CD14-positive monocyte (primary cell): ENCODE data around the gene FASN. TPM values are rescaled to one million over a fixed set of nuclear protein-coding genes. Genes with fewer than 3 reads are reported as not detected.

ENCODE experiments used
- DNase-seq, 3 donors: peaks; one replicate each; pipeline ENCODE4 v3.0.0-alpha.2; 2011 to 2022
- H2AFZ ChIP-seq: 2 replicates; pipeline ENCODE4 v1.6.0; 2012; ENCODE audit warnings: mild to moderate bottlenecking, low read depth, low read length, inconsistent platforms; ENCODE audit not compliant: insufficient read depth, poor library complexity, severe bottlenecking
- H3K27ac ChIP-seq, 2 donors: 1 replicate in 1 of 2; 2 replicates in 1 of 2; pipeline ENCODE4 v1.5.1; 2012 to 2013; ENCODE audit warnings: low read length in 2 of 2, control low read depth in 1 of 2, inconsistent platforms in 1 of 2, low read depth in 1 of 2, mild to moderate bottlenecking in 1 of 2
- H3K27me3 ChIP-seq, 2 donors: one replicate each; pipeline versions ENCODE4 v1.6.0 to v1.6.1; 2011 to 2013; ENCODE audit warnings: low read length in 2 of 2; ENCODE audit not compliant: control insufficient read depth in 2 of 2, insufficient read depth in 2 of 2
- H3K36me3 ChIP-seq, 2 donors: replicated peaks in 1 of 2; 1 replicate in 1 of 2; 2 replicates in 1 of 2; pipeline versions ENCODE4 v1.5.1 to v1.6.1; 2012 to 2013; ENCODE audit warnings: low read length in 2 of 2, control low read depth in 1 of 2, inconsistent platforms in 1 of 2, mild to moderate bottlenecking in 1 of 2; ENCODE audit not compliant: insufficient read depth in 2 of 2, control insufficient read depth in 1 of 2
- H3K4me1 ChIP-seq, 2 donors: 1 replicate in 1 of 2; 2 replicates in 1 of 2; pipeline versions ENCODE4 v1.5.1 to v1.6.1; 2012 to 2013; ENCODE audit warnings: low read length in 2 of 2, control low read depth in 1 of 2, inconsistent platforms in 1 of 2, mild to moderate bottlenecking in 1 of 2, moderate library complexity in 1 of 2; ENCODE audit not compliant: insufficient read depth in 2 of 2, control insufficient read depth in 1 of 2
- H3K4me2 ChIP-seq: replicated peaks from 2 replicates; pipeline ENCODE3; 2012; ENCODE audit warnings: low read length, moderate library complexity, mild to moderate bottlenecking; ENCODE audit not compliant: poor library complexity, severe bottlenecking; ENCODE audit errors: extremely low read depth
- H3K4me3 ChIP-seq, 3 experiments: fragments of 200-600 bp in 1 of 3; sonication (generic) in 1 of 3; replicated peaks in 1 of 3; 1 replicate in 2 of 3; 2 replicates in 1 of 3; pipeline ENCODE4 v1.5.1; 2011 to 2013; ENCODE audit warnings: low read length in 3 of 3, mild to moderate bottlenecking in 3 of 3, control low read depth in 2 of 3, low read depth in 2 of 3, inconsistent platforms in 1 of 3, moderate library complexity in 1 of 3
- H3K79me2 ChIP-seq: 2 replicates; pipeline ENCODE4 v1.6.0; 2012; ENCODE audit warnings: mild to moderate bottlenecking, control low read depth, inconsistent platforms, low read length, moderate library complexity; ENCODE audit not compliant: insufficient read depth
- H3K9ac ChIP-seq: 2 replicates; pipeline ENCODE4 v1.6.0; 2017; ENCODE audit warnings: low read length, mild to moderate bottlenecking; ENCODE audit not compliant: insufficient read depth, poor library complexity, severe bottlenecking
- H3K9me3 ChIP-seq, 2 donors: replicated peaks in 1 of 2; 1 replicate in 1 of 2; 2 replicates in 1 of 2; pipeline versions ENCODE4 v1.5.1 to v1.6.1; 2012 to 2013; ENCODE audit warnings: low read length in 2 of 2, control low read depth in 1 of 2; ENCODE audit not compliant: control insufficient read depth in 1 of 2, insufficient read depth in 1 of 2
- H4K20me1 ChIP-seq: 2 replicates; pipeline ENCODE4 v1.6.0; 2012; ENCODE audit warnings: mild to moderate bottlenecking, low read length, control low read depth, moderate library complexity; ENCODE audit not compliant: insufficient read depth
- H3K27ac Mint-ChIP-seq, 7 donors: one replicate each; pipeline ENCODE4 v1.8.0; 2020; ENCODE audit warnings: mild to moderate bottlenecking in 7 of 7, mixed read lengths in 7 of 7, moderate library complexity in 6 of 7, inconsistent platforms in 2 of 7
- H3K27me3 Mint-ChIP-seq, 3 donors: one replicate each; pipeline ENCODE4 v1.8.0; 2021 to 2022; ENCODE audit warnings: low read depth in 3 of 3, mild to moderate bottlenecking in 3 of 3, mixed read lengths in 3 of 3, moderate library complexity in 3 of 3, inconsistent platforms in 1 of 3
- H3K36me3 Mint-ChIP-seq, 2 donors: one replicate each; pipeline ENCODE4 v1.8.0; 2020; ENCODE audit warnings: mixed read lengths in 2 of 2, inconsistent platforms in 1 of 2, mild to moderate bottlenecking in 1 of 2
- H3K4me1 Mint-ChIP-seq: one replicate; pipeline ENCODE4 v1.8.0; 2020; ENCODE audit warnings: mild to moderate bottlenecking, mixed read lengths
- H3K4me3 Mint-ChIP-seq, 2 donors: one replicate each; pipeline ENCODE4 v1.8.0; 2020; ENCODE audit warnings: mild to moderate bottlenecking in 2 of 2, mixed read lengths in 2 of 2, moderate library complexity in 1 of 2
- H3K9me3 Mint-ChIP-seq, 7 donors: one replicate each; pipeline ENCODE4 v1.8.0; 2020 to 2022; ENCODE audit warnings: mixed read lengths in 7 of 7, mild to moderate bottlenecking in 6 of 7, moderate library complexity in 6 of 7, inconsistent platforms in 2 of 7
- WGBS: methylation state at CpG from one replicate; pipeline ENCODE4 v1.1.5; 2013; ENCODE audit warnings: missing lambda C conversion rate; ENCODE audit not compliant: insufficient coverage; 5-methylcytosine and 5-hydroxymethylcytosine counted together
- intact Hi-C, 2 donors: fragments of 100-400 bp; cut with micrococcal nuclease; formaldehyde crosslinking; loops; one replicate each; pipeline versions ENCODE4 v1.15.0 to v1.15.1; 2023
- polyA plus RNA-seq, 3 donors: library from polyadenylated mRNA; depleted of rRNA in 1 of 3; unstranded in 2 of 3; stranded (reverse) in 1 of 3; fragments of 300-500 nt in 2 of 3; fragments of >200 nt in 1 of 3; fragmentation: Illumina TruSeq in 2 of 3; gene quantifications; 1 replicate in 2 of 3; 2 replicates in 1 of 3; pipeline ENCODE4 v1.2.3, GENCODE V29; 2012 to 2021
- TF ChIP-seq, protein P1 (sequence below): fragments of 200-600 bp; IDR thresholded peaks from one replicate; pipeline ENCODE4 v1.8.0; 2022; ENCODE audit warnings: antibody characterized with exemption, mild to moderate bottlenecking

FASN gene
- polyA plus RNA-seq, 3 donors = 0.08 to 8.4 (median 0.13) TPM

DNA sequence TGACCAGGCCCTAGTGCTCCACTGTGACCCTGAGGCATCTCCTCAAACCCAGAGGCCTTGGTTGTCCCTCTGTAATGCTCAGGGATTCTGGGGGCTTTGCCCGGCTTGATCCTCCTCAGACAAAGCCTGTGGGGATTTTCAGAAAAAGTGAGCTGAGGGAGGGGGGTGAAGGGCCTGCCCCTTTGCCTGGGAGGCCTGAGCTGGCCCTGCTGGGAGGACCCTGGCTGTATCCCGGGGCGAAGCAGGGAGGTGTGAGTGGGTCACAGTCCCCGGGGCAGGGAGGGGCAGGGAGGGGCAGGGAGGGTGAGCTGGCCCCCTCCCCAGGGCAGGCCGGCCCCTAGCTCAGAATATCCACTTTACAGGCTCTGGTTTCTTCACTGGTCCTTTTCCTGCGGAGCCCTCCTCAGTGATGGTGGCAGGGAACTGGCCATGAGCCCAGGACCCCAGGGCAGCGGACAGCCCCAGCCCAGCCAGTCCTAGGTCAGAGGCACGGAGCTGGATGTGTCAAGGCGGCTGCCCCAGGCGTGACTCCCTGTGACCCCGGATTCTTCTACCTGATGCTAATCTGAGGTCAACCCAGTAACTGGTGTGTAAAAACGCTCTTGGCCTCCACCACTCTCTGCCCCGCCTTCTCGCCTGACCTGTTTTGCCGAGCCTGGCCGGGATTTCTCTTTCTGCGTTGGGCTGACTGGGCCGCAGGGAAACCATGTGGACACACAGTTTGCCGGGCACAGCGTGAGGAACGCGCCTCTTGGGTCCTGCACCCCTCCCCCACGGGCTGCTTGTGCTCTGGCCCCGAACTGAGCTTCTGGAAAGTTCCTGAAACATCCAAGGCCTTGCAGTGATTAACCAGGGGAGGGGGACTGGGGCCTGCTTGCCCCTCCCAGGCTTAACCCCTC lies 5.8 kb upstream of the FASN start:
- H3K27me3 Mint-ChIP-seq = peaks cover 0 to 4% (median 0%) of the 10 kb centered on the region in 3 donors
- 93% methylated on average over 19 of the region's 24 CpGs for WGBS
- Histone ChIP-seq H3K9me3 (no peaks in the 10 kb centered on the region), H3K27ac (no peak overlapping the region), H3K4me2 (no peak overlapping the region), H3K36me3 (no peaks in the 10 kb centered on the region), H3K4me1 (peaks cover 35 to 38% of the 10 kb centered on the region in 2 donors), H3K79me2 (no peaks in the 10 kb centered on the region), H3K27me3 (no peaks in the 10 kb centered on the region), H4K20me1 (no peaks in the 10 kb centered on the region), H3K9ac (no peak overlapping the region), H3K4me3 (no peak overlapping the region), H2AFZ (no peak overlapping the region)
- TF ChIP-seq, protein P1, sequence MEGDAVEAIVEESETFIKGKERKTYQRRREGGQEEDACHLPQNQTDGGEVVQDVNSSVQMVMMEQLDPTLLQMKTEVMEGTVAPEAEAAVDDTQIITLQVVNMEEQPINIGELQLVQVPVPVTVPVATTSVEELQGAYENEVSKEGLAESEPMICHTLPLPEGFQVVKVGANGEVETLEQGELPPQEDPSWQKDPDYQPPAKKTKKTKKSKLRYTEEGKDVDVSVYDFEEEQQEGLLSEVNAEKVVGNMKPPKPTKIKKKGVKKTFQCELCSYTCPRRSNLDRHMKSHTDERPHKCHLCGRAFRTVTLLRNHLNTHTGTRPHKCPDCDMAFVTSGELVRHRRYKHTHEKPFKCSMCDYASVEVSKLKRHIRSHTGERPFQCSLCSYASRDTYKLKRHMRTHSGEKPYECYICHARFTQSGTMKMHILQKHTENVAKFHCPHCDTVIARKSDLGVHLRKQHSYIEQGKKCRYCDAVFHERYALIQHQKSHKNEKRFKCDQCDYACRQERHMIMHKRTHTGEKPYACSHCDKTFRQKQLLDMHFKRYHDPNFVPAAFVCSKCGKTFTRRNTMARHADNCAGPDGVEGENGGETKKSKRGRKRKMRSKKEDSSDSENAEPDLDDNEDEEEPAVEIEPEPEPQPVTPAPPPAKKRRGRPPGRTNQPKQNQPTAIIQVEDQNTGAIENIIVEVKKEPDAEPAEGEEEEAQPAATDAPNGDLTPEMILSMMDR = no peak
- H3K36me3 Mint-ChIP-seq = no peaks in the 10 kb centered on the region
- H3K4me3 Mint-ChIP-seq = no peak overlapping the region
- H3K9me3 Mint-ChIP-seq = no peaks in the 10 kb centered on the region
- H3K4me1 Mint-ChIP-seq = peaks cover 41% of the 10 kb centered on the region
- intact Hi-C loops = no loop called here
- H3K27ac Mint-ChIP-seq = peak overlapping the region in 1 of 7 donors; percentile 46
- DNase-seq = no peak

DNA sequence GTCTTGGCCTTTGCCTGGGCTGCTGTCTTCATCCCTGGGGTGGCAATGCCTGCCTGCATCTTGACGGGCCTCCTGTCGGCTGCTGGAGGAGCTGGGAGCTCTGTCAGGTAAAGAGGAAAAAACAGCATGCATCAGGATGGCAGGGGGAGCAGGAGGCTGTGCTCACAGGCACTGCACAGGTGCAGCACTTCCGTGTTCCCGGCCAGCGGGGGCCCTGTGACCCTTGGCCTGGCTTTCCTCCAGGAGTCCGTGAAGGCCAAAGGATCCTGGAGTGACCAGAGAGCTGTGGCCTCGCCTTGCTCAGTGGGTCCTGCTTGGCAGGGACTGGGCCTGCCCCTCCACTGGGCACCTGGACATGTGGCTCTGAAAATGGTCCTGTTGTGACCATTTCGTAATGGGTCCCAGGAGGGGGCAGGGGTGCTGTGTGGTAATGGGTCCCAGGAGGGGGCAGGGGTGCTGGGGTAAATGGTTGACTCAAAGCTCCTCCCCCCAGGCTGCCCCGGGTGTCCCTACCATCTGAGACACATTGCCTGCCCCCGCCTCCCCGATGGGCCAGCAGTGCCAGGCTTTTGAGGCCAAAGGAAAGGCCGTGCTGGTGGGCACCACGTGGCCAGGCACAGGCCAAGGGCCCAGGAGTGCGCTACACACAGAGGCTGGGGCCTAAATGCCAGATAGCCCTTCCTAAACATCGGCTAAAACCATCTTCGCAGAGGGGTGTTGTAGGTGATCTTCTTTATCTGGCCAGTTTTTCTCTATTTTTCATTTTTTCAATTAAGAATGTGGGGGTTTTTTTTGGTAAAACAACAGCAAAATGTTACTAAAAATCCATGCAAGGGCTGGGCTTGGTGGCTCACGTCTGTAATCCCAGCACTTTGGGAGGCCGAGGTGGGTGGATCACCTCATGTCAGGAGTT lies 4.0 kb upstream of the FASN start:
- peaks cover 33 to 48% of the 10 kb centered on the region in 2 donors for H3K4me1 ChIP-seq
- no peaks in the 10 kb centered on the region for H4K20me1 ChIP-seq
- WGBS = 78% methylated on average over 15 of the region's 18 CpGs
- Mint-ChIP-seq H3K4me3 (no peak overlapping the region), H3K27me3 (peaks cover 0 to 4% (median 0%) of the 10 kb centered on the region in 3 donors), H3K9me3 (no peaks in the 10 kb centered on the region), H3K4me1 (peaks cover 36% of the 10 kb centered on the region), H3K27ac (peak overlapping the region in 2 of 7 donors; percentile 18 to 35), H3K36me3 (no peaks in the 10 kb centered on the region)
- no peaks in the 10 kb centered on the region for H3K79me2 ChIP-seq
- intact Hi-C loops = no loop called here
- no peaks in the 10 kb centered on the region for H3K9me3 ChIP-seq
- TF ChIP-seq, protein P1 = no peak
- H3K27ac ChIP-seq = no peak overlapping the region
- DNase-seq = no peak
- no peak overlapping the region for H3K4me3 ChIP-seq
- H3K9ac ChIP-seq = no peak overlapping the region
- H2AFZ ChIP-seq = no peak overlapping the region
- H3K4me2 ChIP-seq = no peak overlapping the region
- no peaks in the 10 kb centered on the region for H3K36me3 ChIP-seq
- H3K27me3 ChIP-seq = no peaks in the 10 kb centered on the region
